ENCODE data around the gene SNX4.
A peak's percentile ranks its signal among the peaks of the same experiment; 100 is the strongest.

Gene SNX4

DNA sequence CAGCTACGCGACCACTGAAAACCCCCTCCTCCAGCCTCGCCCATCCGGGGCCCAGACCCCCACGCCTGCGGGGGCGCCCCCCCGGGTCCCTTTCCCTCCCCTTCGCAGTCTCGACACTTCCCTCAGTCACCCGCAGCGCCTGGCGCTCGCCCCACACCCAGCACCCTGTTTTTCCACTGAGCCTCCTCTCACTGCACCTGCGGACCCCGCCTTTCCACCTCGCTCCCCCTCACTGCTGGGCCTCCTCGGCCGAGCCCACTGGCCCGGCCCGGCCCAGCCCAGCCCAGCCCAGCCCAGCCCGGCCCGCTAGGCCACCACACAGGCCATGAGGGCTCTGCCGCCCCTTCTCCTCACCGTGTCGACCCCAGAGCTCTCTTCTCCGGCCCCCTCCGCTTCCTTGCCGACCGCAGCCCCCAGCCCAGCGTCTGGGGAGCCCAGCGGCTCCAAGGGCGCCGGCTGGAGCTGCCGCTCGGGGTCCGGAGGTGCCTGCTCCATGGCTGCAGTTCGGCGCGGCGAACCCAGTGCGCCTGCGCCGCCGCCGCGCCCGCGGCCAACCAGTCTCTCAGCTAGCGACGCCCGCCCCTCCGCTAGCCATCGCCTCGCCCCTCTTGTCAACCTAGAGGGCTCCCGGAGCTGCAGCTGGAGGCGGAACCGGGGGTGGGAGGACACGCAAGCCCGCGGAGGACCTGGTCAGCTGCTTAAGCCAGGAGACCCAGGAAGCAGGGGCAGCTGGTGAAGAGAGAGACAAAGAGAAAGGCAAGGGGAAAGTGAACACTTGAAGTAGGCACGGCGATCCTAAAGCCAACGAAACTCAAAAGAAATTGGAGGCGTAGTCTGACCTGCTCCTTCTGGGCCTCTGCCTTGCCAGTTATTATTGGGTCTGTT lies at the start of gene SNX4:
SNX4 (minus strand) TSS at position 525 of the 885 bp plus-strand sequence; CDS start at position 495, 30 bp downstream.
- Histone ChIP-seq H3K9ac (ENCODE audit: low read length) (peak within 1 kb of the TSS; percentile 95), H2AFZ (ENCODE audit: low read length) (no peak within 1 kb of the TSS), H3K79me2 (ENCODE audit: insufficient read depth, low read length) (peaks cover 17% of the 10 kb centered on the region), H3K9me2 (ENCODE audit: low read depth, low read length) (no peaks in the 10 kb centered on the region), H3K4me2 (ENCODE audit: low read length) (peak within 1 kb of the TSS; percentile 80), H3F3A (ENCODE audit: insufficient read depth, low read length) (no peaks in the 10 kb centered on the region), H3K4me3 (ENCODE audit: low read depth, low read length, poor library complexity, severe bottlenecking) (peak within 1 kb of the TSS; percentile 95), H3K9me3 (ENCODE audit: low read length) (no peaks in the 10 kb centered on the region), H4K20me1 (ENCODE audit: insufficient read depth, low read length) (no peaks in the 10 kb centered on the region), H3K27me3 (ENCODE audit: insufficient read depth, low read length) (no peaks in the 10 kb centered on the region), H3K4me1 (ENCODE audit: insufficient read depth, low read length, severe bottlenecking) (peaks cover 34% of the 10 kb centered on the region), H3K36me3 (ENCODE audit: insufficient read depth, low read length) (peaks cover 14% of the 10 kb centered on the region; the same call in 1 of the 2 replicates), H3K27ac (ENCODE audit: low read depth, low read length, poor library complexity, severe bottlenecking) (no peak within 1 kb of the TSS)
- TF ChIP-seq, protein P1, sequence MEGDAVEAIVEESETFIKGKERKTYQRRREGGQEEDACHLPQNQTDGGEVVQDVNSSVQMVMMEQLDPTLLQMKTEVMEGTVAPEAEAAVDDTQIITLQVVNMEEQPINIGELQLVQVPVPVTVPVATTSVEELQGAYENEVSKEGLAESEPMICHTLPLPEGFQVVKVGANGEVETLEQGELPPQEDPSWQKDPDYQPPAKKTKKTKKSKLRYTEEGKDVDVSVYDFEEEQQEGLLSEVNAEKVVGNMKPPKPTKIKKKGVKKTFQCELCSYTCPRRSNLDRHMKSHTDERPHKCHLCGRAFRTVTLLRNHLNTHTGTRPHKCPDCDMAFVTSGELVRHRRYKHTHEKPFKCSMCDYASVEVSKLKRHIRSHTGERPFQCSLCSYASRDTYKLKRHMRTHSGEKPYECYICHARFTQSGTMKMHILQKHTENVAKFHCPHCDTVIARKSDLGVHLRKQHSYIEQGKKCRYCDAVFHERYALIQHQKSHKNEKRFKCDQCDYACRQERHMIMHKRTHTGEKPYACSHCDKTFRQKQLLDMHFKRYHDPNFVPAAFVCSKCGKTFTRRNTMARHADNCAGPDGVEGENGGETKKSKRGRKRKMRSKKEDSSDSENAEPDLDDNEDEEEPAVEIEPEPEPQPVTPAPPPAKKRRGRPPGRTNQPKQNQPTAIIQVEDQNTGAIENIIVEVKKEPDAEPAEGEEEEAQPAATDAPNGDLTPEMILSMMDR (IDR thresholded peaks at IDR 0.05; ENCODE audit: low read length): no peak
- no peak for TF ChIP-seq EZH2 (IDR thresholded peaks at IDR 0.05; ENCODE audit: borderline replicate concordance, low read length)

DNA sequence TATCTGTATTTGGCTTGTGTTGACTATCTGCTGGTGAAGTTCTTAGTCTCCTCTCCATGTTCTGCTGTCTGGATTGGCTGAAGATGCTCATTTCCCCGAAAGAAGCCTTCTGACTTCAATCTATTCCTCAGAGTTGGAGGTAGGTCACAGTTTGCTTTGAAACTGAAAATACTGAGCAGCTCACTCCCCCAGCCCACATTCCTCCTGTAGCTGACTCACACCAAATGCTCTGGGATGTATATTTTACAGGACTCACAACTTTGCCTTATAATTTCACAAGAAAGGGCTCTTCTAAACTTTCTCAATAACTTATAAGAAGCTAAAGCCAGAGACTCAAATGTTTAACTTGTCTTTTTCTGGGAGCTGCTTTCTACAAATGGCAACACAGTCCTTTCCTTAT lies 36.3 kb upstream of the SNX4 start:
- Histone ChIP-seq H3K4me1 (ENCODE audit: insufficient read depth, low read length, severe bottlenecking) (no peaks in the 10 kb centered on the region), H4K20me1 (ENCODE audit: insufficient read depth, low read length) (no peaks in the 10 kb centered on the region), H3K9me3 (ENCODE audit: low read length) (no peaks in the 10 kb centered on the region), H3K27ac (ENCODE audit: low read depth, low read length, poor library complexity, severe bottlenecking) (no peak overlapping the region), H3K79me2 (ENCODE audit: insufficient read depth, low read length) (no peaks in the 10 kb centered on the region), H3K9me2 (ENCODE audit: low read depth, low read length) (no peaks in the 10 kb centered on the region), H3K9ac (ENCODE audit: low read length) (no peak overlapping the region), H3F3A (ENCODE audit: insufficient read depth, low read length) (no peaks in the 10 kb centered on the region), H2AFZ (ENCODE audit: low read length) (no peak overlapping the region), H3K36me3 (ENCODE audit: insufficient read depth, low read length) (peaks cover 44% of the 10 kb centered on the region), H3K4me2 (ENCODE audit: low read length) (no peak overlapping the region), H3K27me3 (ENCODE audit: insufficient read depth, low read length) (no peaks in the 10 kb centered on the region), H3K4me3 (ENCODE audit: low read depth, low read length, poor library complexity, severe bottlenecking) (no peak overlapping the region)
- TF ChIP-seq, protein P1 (IDR thresholded peaks at IDR 0.05; ENCODE audit: low read length): no peak
- no peak for TF ChIP-seq EZH2 (IDR thresholded peaks at IDR 0.05; ENCODE audit: borderline replicate concordance, low read length)

DNA sequence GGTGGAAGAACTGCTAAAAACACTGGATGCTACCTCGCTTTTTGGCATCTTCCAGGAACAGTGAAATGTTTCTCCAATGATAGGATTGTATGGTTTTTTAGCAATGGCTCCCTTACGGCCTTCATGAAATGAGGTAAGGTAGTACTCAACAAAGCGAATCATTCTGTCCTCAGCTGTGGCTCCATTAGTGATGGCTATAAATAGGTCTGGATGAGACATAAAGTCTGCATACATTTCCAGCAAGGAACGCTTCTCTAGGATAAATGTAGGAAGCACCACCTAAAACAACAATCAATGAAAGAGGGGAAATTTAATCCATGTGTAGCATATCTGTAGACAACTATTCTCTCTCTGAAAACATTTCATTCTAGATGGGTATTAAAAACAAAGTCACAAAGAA lies 32.4 kb upstream of the SNX4 start:
- Histone ChIP-seq H3K4me3 (ENCODE audit: low read depth, low read length, poor library complexity, severe bottlenecking) (no peak overlapping the region), H3K36me3 (ENCODE audit: insufficient read depth, low read length) (peaks cover 45% of the 10 kb centered on the region), H3K79me2 (ENCODE audit: insufficient read depth, low read length) (no peaks in the 10 kb centered on the region), H4K20me1 (ENCODE audit: insufficient read depth, low read length) (no peaks in the 10 kb centered on the region), H2AFZ (ENCODE audit: low read length) (no peak overlapping the region), H3K27ac (ENCODE audit: low read depth, low read length, poor library complexity, severe bottlenecking) (no peak overlapping the region), H3F3A (ENCODE audit: insufficient read depth, low read length) (peaks cover 4% of the 10 kb centered on the region; the same call in 1 of the 2 replicates), H3K9me2 (ENCODE audit: low read depth, low read length) (no peaks in the 10 kb centered on the region), H3K9me3 (ENCODE audit: low read length) (no peaks in the 10 kb centered on the region), H3K4me1 (ENCODE audit: insufficient read depth, low read length, severe bottlenecking) (no peaks in the 10 kb centered on the region), H3K27me3 (ENCODE audit: insufficient read depth, low read length) (no peaks in the 10 kb centered on the region), H3K4me2 (ENCODE audit: low read length) (no peak overlapping the region), H3K9ac (ENCODE audit: low read length) (no peak overlapping the region)
- TF ChIP-seq, protein P1 (IDR thresholded peaks at IDR 0.05; ENCODE audit: low read length): no peak
- TF ChIP-seq EZH2 (IDR thresholded peaks at IDR 0.05; ENCODE audit: borderline replicate concordance, low read length): no peak
